GM12801 (cell line): Measurements from ENCODE around the gene TANGO2.

Source experiments
- CTCF ChIP-seq: IDR thresholded peaks from one replicate; pipeline ENCODE4 v1.5.1; 2011; ENCODE audit warnings: control low read depth; ENCODE audit not compliant: insufficient read length; ENCODE audit errors: extremely low read depth

TANGO2 gene

DNA sequence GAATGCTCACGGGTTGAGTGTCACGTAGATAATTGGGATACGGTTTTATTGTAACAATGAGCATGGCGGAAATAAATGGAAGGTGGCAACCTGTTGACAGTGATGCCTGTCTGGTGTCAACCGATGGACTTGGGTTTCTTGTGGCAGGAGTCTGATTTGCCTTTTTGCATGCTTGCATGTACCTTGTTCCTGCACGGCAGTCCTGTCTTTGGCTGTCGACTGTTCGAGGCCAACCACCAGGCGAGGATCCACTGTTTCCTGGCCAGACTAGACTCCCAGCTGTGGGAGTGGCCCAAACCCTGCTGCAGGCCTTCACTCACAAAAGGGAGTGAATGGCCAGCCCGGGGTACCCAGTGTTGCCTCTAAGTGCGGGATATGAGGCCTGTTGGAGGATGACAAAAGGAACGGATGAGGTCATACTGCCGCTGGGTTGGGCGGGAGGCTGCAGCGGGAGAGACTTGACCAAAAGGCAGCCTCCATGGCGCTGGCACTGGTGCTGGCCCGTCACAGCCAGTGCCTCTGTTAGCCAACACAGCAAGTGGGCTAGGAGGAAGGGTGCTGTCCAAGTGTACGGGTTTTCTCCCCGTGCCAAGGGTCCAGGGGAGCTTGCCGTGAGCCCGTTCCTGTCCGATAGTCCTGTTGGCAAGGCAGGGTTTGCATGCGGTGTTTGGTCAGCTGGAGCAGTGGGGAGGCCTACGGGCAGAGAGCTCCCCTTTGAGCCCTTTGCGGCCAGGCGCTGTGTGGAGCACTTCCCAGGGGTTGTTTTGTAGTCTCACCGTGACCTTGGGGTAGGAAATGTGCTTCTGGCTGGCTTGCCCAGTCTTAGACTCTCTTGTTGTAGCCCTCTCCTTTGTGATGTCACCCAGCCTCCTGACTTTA lies 60.1 kb downstream of the TANGO2 start:
- TF ChIP-seq CTCF = no peak

DNA sequence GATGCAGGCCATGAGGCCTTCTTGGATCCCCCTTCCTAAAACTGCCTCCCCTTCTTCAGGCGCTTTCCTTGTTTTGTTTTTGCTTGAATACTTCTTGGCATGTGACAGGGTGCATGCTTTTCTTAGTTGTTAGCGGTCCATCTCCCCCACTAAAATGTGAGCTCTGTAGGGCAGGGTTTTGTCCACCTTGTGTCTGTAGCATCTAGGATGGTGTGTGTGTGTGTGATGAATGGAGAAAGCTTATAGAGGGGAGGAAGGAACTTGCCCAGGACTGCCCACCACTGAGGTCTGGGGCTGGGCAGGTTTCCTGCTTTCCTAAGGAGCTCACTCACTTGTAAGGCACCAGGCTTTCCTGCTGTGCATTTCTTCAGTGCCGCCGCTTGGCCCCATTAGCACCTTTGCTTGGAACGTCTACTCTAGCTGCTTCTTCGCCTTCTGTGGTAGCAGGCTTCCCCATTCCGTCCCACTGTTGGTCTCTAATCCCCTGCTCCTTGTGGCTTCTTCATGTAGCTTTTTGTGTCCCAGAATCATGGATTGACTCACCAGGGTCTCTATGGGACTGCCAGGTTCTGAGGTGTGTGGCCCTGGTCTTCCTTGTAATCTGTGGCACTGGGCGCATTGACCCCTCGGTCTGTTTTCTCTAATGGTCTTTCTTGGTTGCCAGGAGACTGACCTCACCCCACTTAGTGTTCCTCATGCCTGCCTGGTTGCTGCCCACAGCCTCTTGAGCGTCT lies 62.4 kb downstream of the TANGO2 start:
- TF ChIP-seq CTCF = no peak

- no peak for TF ChIP-seq CTCF
These were observed 63.1 kb downstream of the TANGO2 start for GRCh38 chr22:20083891-20084546.

DNA sequence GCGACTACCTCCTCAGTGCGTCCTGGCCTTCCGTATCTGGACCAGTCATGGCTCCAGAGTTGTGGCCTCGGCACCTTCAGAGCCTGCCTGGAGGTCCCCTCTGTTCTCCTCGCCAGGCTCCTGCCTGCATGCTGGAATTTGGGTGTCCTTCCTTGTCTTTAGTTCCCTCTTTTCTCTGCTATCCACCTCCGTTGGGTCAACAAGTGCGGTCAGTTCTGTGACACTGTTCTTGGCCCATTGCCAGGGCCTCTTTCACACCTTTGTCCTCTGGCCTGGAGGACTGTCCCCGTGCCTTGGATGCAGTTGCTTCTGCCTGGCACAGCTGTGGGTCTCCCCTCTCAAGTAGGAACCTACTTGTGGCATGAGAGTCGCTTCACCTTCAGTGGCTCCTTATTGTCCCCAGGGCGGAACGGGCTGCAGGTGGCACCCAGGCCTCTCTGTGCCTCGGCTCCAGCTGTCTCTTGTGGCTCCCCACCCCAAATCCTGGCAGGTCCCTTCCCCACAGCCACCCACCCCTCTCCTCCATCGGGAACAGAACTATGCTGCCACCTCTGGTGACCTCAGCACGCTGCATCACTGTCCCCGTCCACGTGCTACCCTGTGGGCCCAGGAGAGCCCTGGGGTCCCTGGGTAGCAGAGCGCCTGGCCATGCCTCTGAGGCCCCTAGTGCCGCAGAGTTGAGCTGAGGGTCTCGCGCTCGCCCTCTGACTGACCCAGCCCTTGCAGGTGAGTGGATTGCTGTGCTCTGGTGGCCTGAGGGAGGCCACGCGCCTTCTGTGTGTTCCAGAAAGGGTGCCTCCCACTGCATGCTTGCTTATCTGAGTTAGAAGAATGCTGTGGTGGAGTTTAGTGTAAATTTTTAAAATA lies 63.9 kb downstream of the TANGO2 start:
- TF ChIP-seq CTCF = no peak

GRCh38 chr22:20085651-20086050 lies 64.7 kb downstream of the TANGO2 start:
- no peak for TF ChIP-seq CTCF

GRCh38 chr22:20086101-20086599 lies 65.2 kb downstream of the TANGO2 start:
- no peak for TF ChIP-seq CTCF
